SK-N-SH treated with all-trans-retinoic acid at 6 μM for 48 hours (cell line): Measurements from ENCODE around the gene UFL1.

Experiments
- ATAC-seq: fragments of 200-7000 bp; cut with Tn5 transposase; 3 replicates; pipeline ENCODE4 v1.9.1; 2020; ENCODE audit warnings: mild to moderate bottlenecking, moderate library complexity
- ARNTL ChIP-seq: fragments of 450-650 bp; formaldehyde crosslinking; IDR thresholded peaks from 2 replicates; pipeline ENCODE4 v1.5.0; 2020; ENCODE audit warnings: low read depth, mild to moderate bottlenecking, moderate library complexity, borderline replicate concordance
- BACH2 ChIP-seq: fragments of 250-450 bp; sonication (Bioruptor Pico); IDR thresholded peaks from 2 replicates; pipeline ENCODE4 v1.9.0; 2021; ENCODE audit warnings: mild to moderate bottlenecking, borderline replicate concordance
- CREB5 ChIP-seq: fragments of 250-450 bp; sonication (Bioruptor Pico); IDR thresholded peaks from 2 replicates; pipeline ENCODE4 v1.5.1; 2020; ENCODE audit warnings: low read depth, mild to moderate bottlenecking, moderate library complexity
- CSRNP3 ChIP-seq: fragments of 250-450 bp; sonication (Bioruptor Pico); IDR thresholded peaks from 2 replicates; pipeline ENCODE4 v1.5.1; 2021; ENCODE audit warnings: mild to moderate bottlenecking, moderate library complexity
- ESRRG ChIP-seq: fragments of 250-450 bp; sonication (Bioruptor Pico); IDR thresholded peaks from 2 replicates; pipeline ENCODE4 v1.6.1; 2021; ENCODE audit warnings: mild to moderate bottlenecking
- ISL1 ChIP-seq: fragments of 250-450 bp; sonication (Bioruptor Pico); IDR thresholded peaks from 2 replicates; pipeline ENCODE4 v2.1.2; 2022; ENCODE audit warnings: mild to moderate bottlenecking, moderate library complexity
- OSR1 ChIP-seq: fragments of 250-450 bp; sonication (Bioruptor Pico); IDR thresholded peaks from 2 replicates; pipeline ENCODE4 v1.8.0; 2022; ENCODE audit warnings: moderate library complexity, mild to moderate bottlenecking, inconsistent platforms
- PATZ1 ChIP-seq: fragments of 250-450 bp; sonication (Bioruptor Pico); IDR thresholded peaks from 2 replicates; pipeline ENCODE4 v1.8.0; 2020; ENCODE audit warnings: mild to moderate bottlenecking, moderate library complexity, borderline replicate concordance
- POU6F1 ChIP-seq: fragments of 250-450 bp; sonication (Bioruptor Pico); IDR thresholded peaks from 2 replicates; pipeline ENCODE4 v1.8.0; 2021; ENCODE audit warnings: low read depth, mild to moderate bottlenecking, moderate library complexity, borderline replicate concordance
- PPARA ChIP-seq: fragments of 250-450 bp; sonication (Bioruptor Pico); IDR thresholded peaks from 2 replicates; pipeline ENCODE4 v1.5.0; 2020; ENCODE audit warnings: mild to moderate bottlenecking, borderline replicate concordance
- RARB ChIP-seq: fragments of 250-450 bp; sonication (Bioruptor Pico); IDR thresholded peaks from 2 replicates; pipeline ENCODE4 v1.8.0; 2021; ENCODE audit warnings: mild to moderate bottlenecking, moderate library complexity
- SNAI2 ChIP-seq: fragments of 250-450 bp; sonication (Bioruptor Pico); IDR thresholded peaks from 2 replicates; pipeline ENCODE4 v1.5.0; 2020; ENCODE audit warnings: mild to moderate bottlenecking, moderate library complexity
- TCF4 ChIP-seq: fragments of 250-450 bp; sonication (Bioruptor Pico); IDR thresholded peaks from 2 replicates; pipeline ENCODE4 v1.8.0; 2021; ENCODE audit warnings: mild to moderate bottlenecking, moderate library complexity, borderline replicate concordance
- TOX ChIP-seq: fragments of 250-450 bp; sonication (Bioruptor Pico); IDR thresholded peaks from 2 replicates; pipeline ENCODE4 v1.8.0; 2021; ENCODE audit warnings: mild to moderate bottlenecking, moderate library complexity, borderline replicate concordance
- TSHZ2 ChIP-seq: fragments of 250-450 bp; sonication (Bioruptor Pico); IDR thresholded peaks from 2 replicates; pipeline ENCODE4 v1.5.0; 2020; ENCODE audit warnings: mild to moderate bottlenecking, moderate library complexity

UFL1 gene

GRCh38 chr6:96604420-96604819, 82.8 kb downstream of the UFL1 start:
- TF ChIP-seq ARNTL = no peak
- TF ChIP-seq OSR1 (CRISPR knock-in tag) = no peak
- TF ChIP-seq BACH2 = no peak
- TF ChIP-seq SNAI2 = no peak
- no peak for TF ChIP-seq ESRRG (CRISPR knock-in tag)
- TF ChIP-seq TCF4 = no peak
- no peak for TF ChIP-seq TOX (CRISPR knock-in tag)
- no peak for TF ChIP-seq POU6F1
- TF ChIP-seq PATZ1 (CRISPR knock-in tag) = no peak
- no peak for TF ChIP-seq CREB5 (CRISPR knock-in tag)
- no peak for TF ChIP-seq TSHZ2
- no peak for TF ChIP-seq ISL1 (CRISPR knock-in tag)
- TF ChIP-seq CSRNP3 (CRISPR knock-in tag) = no peak
- TF ChIP-seq PPARA (CRISPR knock-in tag) = no peak
- TF ChIP-seq RARB (CRISPR knock-in tag) = no peak
- ATAC-seq = no peak
